ENCODE measurements around the gene TRIM47.

Gene TRIM47, protein sequence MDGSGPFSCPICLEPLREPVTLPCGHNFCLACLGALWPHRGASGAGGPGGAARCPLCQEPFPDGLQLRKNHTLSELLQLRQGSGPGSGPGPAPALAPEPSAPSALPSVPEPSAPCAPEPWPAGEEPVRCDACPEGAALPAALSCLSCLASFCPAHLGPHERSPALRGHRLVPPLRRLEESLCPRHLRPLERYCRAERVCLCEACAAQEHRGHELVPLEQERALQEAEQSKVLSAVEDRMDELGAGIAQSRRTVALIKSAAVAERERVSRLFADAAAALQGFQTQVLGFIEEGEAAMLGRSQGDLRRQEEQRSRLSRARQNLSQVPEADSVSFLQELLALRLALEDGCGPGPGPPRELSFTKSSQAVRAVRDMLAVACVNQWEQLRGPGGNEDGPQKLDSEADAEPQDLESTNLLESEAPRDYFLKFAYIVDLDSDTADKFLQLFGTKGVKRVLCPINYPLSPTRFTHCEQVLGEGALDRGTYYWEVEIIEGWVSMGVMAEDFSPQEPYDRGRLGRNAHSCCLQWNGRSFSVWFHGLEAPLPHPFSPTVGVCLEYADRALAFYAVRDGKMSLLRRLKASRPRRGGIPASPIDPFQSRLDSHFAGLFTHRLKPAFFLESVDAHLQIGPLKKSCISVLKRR

DNA sequence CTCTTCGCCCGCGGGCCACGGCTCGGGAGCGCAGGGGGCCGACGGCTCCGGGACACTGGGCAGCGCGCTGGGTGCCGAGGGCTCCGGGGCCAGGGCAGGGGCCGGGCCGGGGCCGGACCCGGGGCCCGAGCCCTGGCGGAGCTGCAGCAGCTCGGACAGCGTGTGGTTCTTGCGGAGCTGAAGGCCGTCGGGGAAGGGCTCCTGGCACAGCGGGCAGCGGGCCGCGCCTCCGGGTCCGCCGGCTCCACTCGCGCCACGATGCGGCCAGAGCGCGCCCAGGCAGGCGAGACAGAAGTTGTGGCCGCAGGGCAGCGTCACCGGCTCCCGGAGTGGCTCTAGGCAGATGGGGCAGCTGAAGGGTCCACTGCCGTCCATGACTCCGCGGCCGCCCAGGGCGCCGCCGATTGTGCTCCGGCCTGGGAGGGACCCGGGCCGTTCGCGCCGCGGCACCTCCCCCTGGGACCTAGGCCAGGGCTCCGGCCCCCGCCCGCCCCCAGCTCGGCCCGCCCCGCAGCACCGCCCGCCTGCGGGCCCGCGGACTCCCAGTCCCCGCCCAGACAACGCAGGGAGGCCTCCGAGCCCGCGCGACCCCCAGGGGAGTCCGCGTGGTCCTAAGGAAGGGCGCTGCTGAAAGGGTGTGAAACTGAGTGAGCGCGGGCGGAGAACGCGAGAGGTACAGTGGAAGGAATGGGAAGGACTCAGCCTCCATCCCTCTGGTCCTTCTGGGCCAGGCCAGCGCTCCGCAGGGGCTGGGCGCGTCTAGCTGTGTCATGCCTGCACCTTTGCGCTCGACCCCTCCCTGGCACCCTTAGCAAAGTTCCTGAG, at the start of gene TRIM47:
TSS of gene TRIM47 (minus strand) at position 408 of the 825 bp plus-strand sequence. CDS start at position 375, 33 bp downstream.
- Mint-ChIP-seq H3K9me3 (no peaks in the 10 kb centered on the region), H3K4me1 (peaks cover 38% of the 10 kb centered on the region), H3K27ac (peak within 1 kb of the TSS; percentile 92), H3K27me3 (no peaks in the 10 kb centered on the region), H3K4me3 (peak within 1 kb of the TSS; percentile 88), H3K36me3 (no peaks in the 10 kb centered on the region)

DNA sequence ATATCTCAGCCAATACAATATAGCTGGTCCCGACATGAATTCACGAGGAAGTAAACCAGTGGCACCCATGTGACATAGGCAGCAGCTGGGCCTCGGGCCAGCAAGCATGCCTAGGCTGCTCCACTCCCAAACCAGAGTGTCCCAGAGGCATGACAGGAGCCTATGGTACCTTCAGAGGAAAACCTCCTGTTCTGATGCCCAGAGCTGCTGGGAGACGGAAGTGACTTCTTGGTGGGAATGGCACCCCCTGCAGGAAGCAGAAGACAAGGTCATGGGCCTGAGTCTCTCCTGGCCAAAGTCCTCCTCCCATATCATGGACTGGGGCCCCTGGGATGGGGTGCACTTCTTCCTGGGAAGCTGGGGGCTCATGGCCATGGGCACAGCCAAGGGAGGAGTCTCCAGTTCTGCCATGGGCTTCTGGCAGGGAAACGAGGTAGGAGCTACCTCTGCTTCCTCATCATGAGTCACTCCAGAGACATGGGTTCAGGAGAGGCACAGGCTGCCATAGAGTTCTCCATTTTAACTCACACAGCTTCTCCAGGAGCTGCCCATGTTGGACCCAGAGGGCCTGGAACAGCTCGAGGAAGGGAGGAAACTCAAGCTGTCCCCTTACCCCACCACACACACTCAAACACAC, 49.0 kb upstream of the TRIM47 start:
- no peak overlapping the region for H3K27ac Mint-ChIP-seq
- H3K27me3 Mint-ChIP-seq = no peaks in the 10 kb centered on the region
- no peaks in the 10 kb centered on the region for H3K4me1 Mint-ChIP-seq
- no peaks in the 10 kb centered on the region for H3K9me3 Mint-ChIP-seq
- H3K4me3 Mint-ChIP-seq = no peak overlapping the region
- no peaks in the 10 kb centered on the region for H3K36me3 Mint-ChIP-seq

DNA sequence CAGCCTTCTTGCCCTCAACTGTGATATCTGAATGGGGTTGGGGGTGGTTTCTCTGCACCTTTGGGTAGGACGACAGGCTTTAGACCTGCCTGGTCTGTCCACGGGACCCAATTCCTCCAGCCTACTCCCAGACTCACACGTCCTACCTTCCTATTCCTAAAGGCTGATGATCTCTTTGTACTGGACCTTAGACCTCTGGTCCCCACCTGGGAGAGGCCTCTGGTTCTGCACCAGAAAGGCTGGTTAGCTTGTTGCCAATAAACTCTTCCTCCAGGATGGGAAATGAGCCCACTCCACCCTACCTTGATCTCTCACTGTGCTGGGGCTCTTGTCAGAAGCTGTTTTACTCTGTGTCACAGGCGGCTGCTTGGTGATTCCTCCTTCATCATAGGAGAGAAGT, 48.1 kb upstream of the TRIM47 start:
- Mint-ChIP-seq H3K36me3 (no peaks in the 10 kb centered on the region), H3K27ac (no peak overlapping the region)

GRCh38 chr17:75925912-75926311, 47.5 kb upstream of the TRIM47 start:
- Mint-ChIP-seq H3K4me3 (no peak overlapping the region), H3K27me3 (no peaks in the 10 kb centered on the region), H3K27ac (no peak overlapping the region)

More for the DNA sequence above, 48.1 kb upstream of the TRIM47 start:
- H3K27me3 Mint-ChIP-seq = no peaks in the 10 kb centered on the region
- no peaks in the 10 kb centered on the region for H3K4me1 Mint-ChIP-seq
- H3K9me3 Mint-ChIP-seq = no peaks in the 10 kb centered on the region
- no peak overlapping the region for H3K4me3 Mint-ChIP-seq

GRCh38 chr17:75925103-75925502, 46.7 kb upstream of the TRIM47 start:
- Mint-ChIP-seq H3K27ac (no peak overlapping the region), H3K4me3 (no peak overlapping the region), H3K27me3 (no peaks in the 10 kb centered on the region), H3K4me1 (no peaks in the 10 kb centered on the region), H3K36me3 (no peaks in the 10 kb centered on the region), H3K9me3 (no peaks in the 10 kb centered on the region)

More at GRCh38 chr17:75925912-75926311, 47.5 kb upstream of the TRIM47 start:
- H3K36me3 Mint-ChIP-seq = no peaks in the 10 kb centered on the region
- no peaks in the 10 kb centered on the region for H3K9me3 Mint-ChIP-seq
- no peaks in the 10 kb centered on the region for H3K4me1 Mint-ChIP-seq

DNA sequence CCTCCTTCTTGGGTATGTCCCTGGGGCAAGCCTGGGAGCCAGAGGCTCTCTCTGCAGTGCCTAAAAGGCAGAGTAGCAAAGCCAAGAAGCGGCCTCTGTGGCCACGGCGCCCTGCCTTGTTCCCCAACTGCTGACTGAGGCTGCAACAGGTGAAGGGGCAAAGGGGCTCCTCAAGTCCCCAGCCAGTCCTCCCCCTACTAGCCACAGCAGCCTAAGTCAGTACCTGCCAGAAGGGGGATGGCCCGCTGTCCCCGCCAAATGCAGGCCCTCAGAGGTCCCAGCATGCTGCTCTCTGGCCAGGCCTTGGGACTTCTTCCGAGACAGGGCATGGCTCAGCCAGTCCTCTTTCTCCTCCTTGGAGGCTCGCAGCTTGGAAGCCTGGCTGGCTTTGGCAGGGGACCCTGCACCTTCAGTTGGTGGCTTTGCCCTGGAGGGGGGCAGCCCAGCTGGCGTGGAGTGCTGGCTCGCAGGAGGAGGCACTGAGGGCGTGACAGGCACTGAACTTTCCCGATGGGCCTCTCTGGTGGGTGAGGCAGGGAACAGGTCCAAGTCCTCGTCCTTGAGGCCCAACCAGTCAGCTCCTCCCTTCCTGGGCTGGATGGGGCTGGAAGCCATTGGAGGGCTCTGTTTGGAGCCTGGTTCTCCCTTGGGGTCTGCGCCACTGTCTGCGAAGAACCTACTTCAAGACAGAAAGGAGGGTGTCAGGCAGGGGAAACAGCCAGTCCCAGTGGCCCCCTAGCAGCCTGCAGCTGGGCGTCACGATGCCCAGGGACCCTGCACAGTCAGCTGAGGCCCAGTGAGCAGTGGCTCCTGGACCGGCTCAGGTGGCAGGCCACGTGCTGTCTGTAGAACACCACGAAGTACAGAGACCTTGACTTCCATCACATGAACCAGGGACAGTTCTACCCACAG, 44.8 kb upstream of the TRIM47 start:
- no peak overlapping the region for H3K4me3 Mint-ChIP-seq
- H3K36me3 Mint-ChIP-seq = no peaks in the 10 kb centered on the region
- H3K27ac Mint-ChIP-seq = no peak overlapping the region
- no peaks in the 10 kb centered on the region for H3K4me1 Mint-ChIP-seq
- no peaks in the 10 kb centered on the region for H3K27me3 Mint-ChIP-seq
- H3K9me3 Mint-ChIP-seq = no peaks in the 10 kb centered on the region

DNA sequence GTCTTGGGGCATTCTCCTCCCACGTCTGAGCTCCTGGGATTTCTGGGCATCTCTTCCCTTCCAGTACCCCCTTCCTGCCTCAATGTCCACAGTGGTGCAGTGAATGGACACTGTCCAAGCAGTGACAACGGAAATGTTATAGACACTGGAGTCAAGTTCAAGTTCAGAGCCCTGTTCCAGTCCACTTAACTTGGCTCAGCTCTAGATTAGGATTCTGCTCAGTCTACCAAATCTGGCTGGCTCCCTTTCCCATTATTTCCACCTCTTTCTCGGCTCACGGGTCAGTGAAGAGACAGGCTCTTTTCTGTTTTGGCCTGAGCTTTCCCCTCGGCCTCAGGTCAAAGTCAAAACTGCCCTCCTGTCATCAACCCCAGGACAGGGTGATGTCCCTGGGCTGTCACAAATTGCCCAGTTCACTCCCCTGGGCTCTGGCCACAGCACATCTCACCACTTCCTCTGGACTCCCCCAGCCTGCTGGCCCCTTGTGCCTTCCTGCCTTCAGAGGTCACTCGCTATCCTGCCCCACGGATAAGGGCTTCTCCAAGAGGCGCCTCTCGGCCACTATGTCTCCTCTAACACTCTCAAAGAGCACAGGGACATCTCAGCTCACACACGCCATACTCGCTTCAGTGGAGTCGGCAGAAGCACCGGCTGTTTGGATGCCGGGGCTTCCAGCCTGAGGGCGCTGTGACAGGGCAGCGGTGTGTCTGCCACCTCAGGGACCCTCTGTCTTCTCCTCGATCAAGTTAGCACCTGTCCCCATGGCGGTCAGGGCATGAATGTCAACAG, 44.0 kb upstream of the TRIM47 start:
- no peaks in the 10 kb centered on the region for H3K36me3 Mint-ChIP-seq
- H3K9me3 Mint-ChIP-seq = no peaks in the 10 kb centered on the region
- H3K27ac Mint-ChIP-seq = no peak overlapping the region
- H3K4me3 Mint-ChIP-seq = no peak overlapping the region
- H3K4me1 Mint-ChIP-seq = no peaks in the 10 kb centered on the region
- H3K27me3 Mint-ChIP-seq = no peaks in the 10 kb centered on the region

- H3K36me3 Mint-ChIP-seq = peaks cover 3% of the 10 kb centered on the region
- H3K27me3 Mint-ChIP-seq = no peaks in the 10 kb centered on the region
- no peak overlapping the region for H3K4me3 Mint-ChIP-seq
- no peaks in the 10 kb centered on the region for H3K9me3 Mint-ChIP-seq
- H3K4me1 Mint-ChIP-seq = no peaks in the 10 kb centered on the region
- no peak overlapping the region for H3K27ac Mint-ChIP-seq
Measured at GRCh38 chr17:75921596-75921995, 43.2 kb upstream of the TRIM47 start.

GRCh38 chr17:75920045-75920560, 41.7 kb upstream of the TRIM47 start:
- Mint-ChIP-seq H3K4me3 (no peak overlapping the region), H3K27me3 (no peaks in the 10 kb centered on the region), H3K36me3 (peaks cover 3% of the 10 kb centered on the region), H3K9me3 (no peaks in the 10 kb centered on the region), H3K27ac (no peak overlapping the region), H3K4me1 (no peaks in the 10 kb centered on the region)

DNA sequence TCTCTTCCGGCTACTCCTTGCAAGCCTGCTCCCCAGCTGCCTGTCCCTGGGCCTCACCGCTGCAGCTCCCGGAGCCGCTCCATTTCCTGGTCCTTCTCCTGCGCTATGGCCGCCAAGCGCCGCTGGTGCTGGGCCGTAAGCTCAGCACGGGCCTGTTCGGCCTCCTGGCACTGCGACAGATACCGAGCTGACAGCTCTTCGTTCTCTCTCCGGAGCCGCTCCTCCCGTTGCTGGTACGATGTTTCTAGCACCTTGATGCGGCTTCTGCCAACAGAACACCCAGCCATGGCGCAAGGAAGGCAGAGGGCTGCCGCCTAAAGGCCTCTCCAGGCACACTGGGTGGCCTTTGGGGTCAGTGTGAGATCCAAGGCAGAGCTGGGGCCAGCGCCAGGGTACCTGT, 41.2 kb upstream of the TRIM47 start:
- H3K27ac Mint-ChIP-seq = no peak overlapping the region
- no peak overlapping the region for H3K4me3 Mint-ChIP-seq
- no peaks in the 10 kb centered on the region for H3K27me3 Mint-ChIP-seq
- no peaks in the 10 kb centered on the region for H3K9me3 Mint-ChIP-seq
- no peaks in the 10 kb centered on the region for H3K4me1 Mint-ChIP-seq
- peaks cover 3% of the 10 kb centered on the region for H3K36me3 Mint-ChIP-seq

GRCh38 chr17:75917917-75918445, 39.6 kb upstream of the TRIM47 start:
- H3K36me3 Mint-ChIP-seq = peaks cover 3% of the 10 kb centered on the region
- no peak overlapping the region for H3K27ac Mint-ChIP-seq

GRCh38 chr17:75917141-75917916, 38.9 kb upstream of the TRIM47 start:
- H3K9me3 Mint-ChIP-seq = no peaks in the 10 kb centered on the region
- peaks cover 3% of the 10 kb centered on the region for H3K36me3 Mint-ChIP-seq
- no peaks in the 10 kb centered on the region for H3K27me3 Mint-ChIP-seq
- H3K27ac Mint-ChIP-seq = no peak overlapping the region
- H3K4me1 Mint-ChIP-seq = no peaks in the 10 kb centered on the region
- no peak overlapping the region for H3K4me3 Mint-ChIP-seq

More at GRCh38 chr17:75917917-75918445, 39.6 kb upstream of the TRIM47 start:
- no peaks in the 10 kb centered on the region for H3K9me3 Mint-ChIP-seq
- no peak overlapping the region for H3K4me3 Mint-ChIP-seq
- no peaks in the 10 kb centered on the region for H3K4me1 Mint-ChIP-seq
- H3K27me3 Mint-ChIP-seq = no peaks in the 10 kb centered on the region

DNA sequence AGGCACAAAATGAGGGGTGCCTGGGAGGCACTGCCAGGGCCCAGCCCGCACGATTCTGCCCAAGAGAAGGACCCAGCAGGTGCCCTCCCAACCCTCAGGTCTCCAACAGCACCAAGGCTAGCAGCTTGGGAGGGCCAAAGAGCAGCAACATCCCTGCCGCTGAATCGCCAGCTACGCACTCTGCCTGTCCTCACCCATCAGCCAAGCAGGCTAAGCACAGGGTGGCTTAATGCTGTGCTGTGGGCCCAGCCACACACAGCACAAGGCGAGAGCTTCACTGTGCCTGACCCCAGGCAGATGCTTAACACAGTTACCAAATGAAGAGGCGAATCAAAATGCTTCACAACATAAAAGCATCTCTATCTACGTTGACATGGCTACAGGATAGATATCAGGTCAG, 36.9 kb upstream of the TRIM47 start:
- H3K4me3 Mint-ChIP-seq = no peak overlapping the region
- H3K36me3 Mint-ChIP-seq = peaks cover 3% of the 10 kb centered on the region
- no peaks in the 10 kb centered on the region for H3K9me3 Mint-ChIP-seq
- H3K27me3 Mint-ChIP-seq = no peaks in the 10 kb centered on the region
- no peak overlapping the region for H3K27ac Mint-ChIP-seq
- H3K4me1 Mint-ChIP-seq = no peaks in the 10 kb centered on the region
